Heart left ventricle (tissue), 13 donors: ENCODE data around the gene BACE1-AS.

Experiments used
- CTCF ChIP-seq, 12 donors: fragments of 200-600 bp; sonication (generic) in 4 of 12; IDR thresholded peaks; one replicate each; pipeline versions ENCODE4 v1.5.0 to v1.8.0; 2018 to 2022; ENCODE audit warnings: antibody characterized with exemption in 12 of 12, mild to moderate bottlenecking in 5 of 12
- POLR2A ChIP-seq, 2 donors: fragments of 450-650 bp; IDR thresholded peaks; one replicate each; pipeline ENCODE4 v1.6.1; 2017; ENCODE audit warnings: antibody characterized with exemption in 2 of 2, mild to moderate bottlenecking in 2 of 2, moderate library complexity in 2 of 2
- donor health status: ischemic (EF 13 %, LVEDD 7.1; RV severe dilation, severe dysfunction).
- donor health status: DM: no; HTN: yes; CAD: no.
- donor health status: DM: no; HTN: no; CAD: no.
- donor health status: ischemic (EF 25% LVEDD 6.9; RV normal size, moderate dysfunction).
- donor health status: ischemic (EF 25% LVEDD 5.7; RV mildly dilated, moderate dysfunction).
- donor health status: ischemic (EF 35%, LVEDD 5.7; RV mildly dilated, moderate dysfunction).
- donor health status: nonischemic (EF 11% LVEDD 7.7; RV severe dilation, severe dysfunction).
- donor health status: DM: yes; HTN: yes; CAD: no.
- donor health status: PGD.
- donor health status: ischemic (EF 29% LVEDD 5.4; RV normal size, mild dysfunction).
- donor health status: nonischemic (EF 23%, LVEDD 6.1; RV moderate dilation, normal function).

- no peak for TF ChIP-seq CTCF (IDR thresholded peaks at IDR 0.05)
- TF ChIP-seq POLR2A (IDR thresholded peaks at IDR 0.05): no peak
These were observed 9.6 kb downstream of the BACE1-AS start for GRCh38 chr11:117300773-117301172.
